NCI-H510A (cell line): ENCODE measurements around the gene ANKRD44.
"Not testable (repeated sequence)": the region's sequence is repeated elsewhere in the genome, so short reads cannot be mapped to it uniquely, and the experiment has no call there.

Source experiments
- DNase-seq: peaks from one replicate; lab custom pipeline; 2025; lab: John Stamatoyannopoulos, UW

ANKRD44 gene

GRCh38 chr2:197076652-197077051 lies 233.9 kb downstream of the ANKRD44 start:
- no peak for DNase-seq

GRCh38 chr2:197075754-197076337 lies 234.7 kb downstream of the ANKRD44 start:
- no peak for DNase-seq

- no peak for DNase-seq
These were observed 235.3 kb downstream of the ANKRD44 start for GRCh38 chr2:197075281-197075680.

DNA sequence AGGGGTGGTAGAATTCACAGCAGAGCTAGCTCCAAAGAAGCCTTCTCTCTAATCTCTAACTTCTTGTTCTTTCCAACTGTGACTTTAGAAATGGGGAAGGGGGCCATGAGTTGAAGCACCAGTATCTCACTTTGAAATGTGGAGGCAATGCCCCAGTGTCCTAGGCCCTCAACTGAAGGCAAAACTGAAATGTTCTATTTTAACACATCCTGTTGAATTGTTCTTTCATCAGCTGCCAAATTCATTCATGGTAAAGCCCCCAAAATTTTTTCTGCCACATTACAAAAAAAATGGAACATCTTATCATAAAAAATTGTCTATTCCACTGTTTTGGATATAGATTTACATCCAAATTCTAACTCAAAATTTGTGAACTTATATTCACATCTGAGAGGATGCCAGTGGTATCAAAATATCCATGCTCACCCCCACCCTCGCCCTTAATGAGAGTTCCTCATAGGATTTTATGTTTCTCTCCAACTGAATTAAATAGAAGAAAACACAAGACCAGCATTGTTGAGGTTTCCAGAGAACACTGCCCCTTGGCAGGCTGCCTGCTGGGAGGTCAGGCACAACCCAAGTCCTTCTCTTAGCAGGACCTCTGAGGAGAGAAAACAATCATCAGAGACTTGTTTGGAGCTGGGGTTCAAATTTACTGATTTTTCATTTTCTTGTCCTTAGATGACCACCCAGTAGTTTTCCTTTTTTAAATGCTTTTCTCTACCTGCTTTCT lies 236.7 kb downstream of the ANKRD44 start:
- no peak for DNase-seq

DNA sequence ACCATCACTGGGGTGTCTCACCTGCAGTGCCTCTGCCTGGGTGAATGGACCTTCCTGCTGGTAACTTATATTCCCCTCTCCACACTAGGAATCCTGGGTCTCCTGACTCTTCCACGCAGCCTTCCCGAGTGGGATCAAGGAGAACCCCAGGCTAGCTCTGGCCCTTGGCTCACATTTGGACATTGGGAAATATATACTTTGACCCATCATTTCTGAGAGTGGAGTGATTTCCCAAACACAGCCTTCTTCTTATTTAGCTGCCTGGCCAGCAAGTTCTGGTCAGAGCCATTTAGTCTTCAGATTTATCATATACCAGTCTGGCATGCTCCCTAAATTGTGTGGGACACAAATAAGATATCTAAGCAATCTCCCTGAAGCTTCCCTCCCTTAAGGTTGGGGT lies 237.3 kb downstream of the ANKRD44 start:
- no peak for DNase-seq

GRCh38 chr2:197072533-197072932 lies 238.0 kb downstream of the ANKRD44 start:
- no peak for DNase-seq

DNA sequence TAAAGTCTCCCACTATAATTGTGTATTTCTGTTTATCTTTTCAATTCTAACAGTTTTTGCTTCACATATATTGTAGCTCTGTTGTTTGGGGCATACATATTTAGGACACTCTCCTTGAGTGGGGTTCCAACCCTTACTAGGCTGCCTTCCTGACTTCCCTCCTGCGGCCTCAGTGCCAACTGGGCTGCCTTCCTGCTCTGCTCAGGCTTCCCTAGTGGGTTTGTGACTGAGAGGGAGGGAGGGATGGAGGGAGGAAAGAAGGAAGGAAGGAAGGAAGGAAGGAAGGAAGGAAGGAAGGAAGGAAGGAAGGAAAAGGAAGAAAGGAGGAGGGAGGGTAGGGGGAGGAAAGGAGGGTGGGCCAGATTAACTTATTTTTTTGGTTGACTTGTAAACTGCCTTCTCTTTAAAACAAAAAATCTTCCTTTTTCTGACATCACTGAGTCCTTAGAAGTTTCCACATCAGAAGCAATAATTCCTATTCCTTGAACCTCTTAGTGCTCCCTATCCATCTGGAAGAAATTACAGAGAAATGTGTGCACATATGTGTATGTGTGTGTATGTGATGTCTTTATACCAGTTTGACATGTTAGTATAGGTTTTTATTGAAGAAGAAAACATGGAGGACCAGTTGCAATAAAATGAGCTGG lies 238.7 kb downstream of the ANKRD44 start:
- DNase-seq: no peak

DNA sequence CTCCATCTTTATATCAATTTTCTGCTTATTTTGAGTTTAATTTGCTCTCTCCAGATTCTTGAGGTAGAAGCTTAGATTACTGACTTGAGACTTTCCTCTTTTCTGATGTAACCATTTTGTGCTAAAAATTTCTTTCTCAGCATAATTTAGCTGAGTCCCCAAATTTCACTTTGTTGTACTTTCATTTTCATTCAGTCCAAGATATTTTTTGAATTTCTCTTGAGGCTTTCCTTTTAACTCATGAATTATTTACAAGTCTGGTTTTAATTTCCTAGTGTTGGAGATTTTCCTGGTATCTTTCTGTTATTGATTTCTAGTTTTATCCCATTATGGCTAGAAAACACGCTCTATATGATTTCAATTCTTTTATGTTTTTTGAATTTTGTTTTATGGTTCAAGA lies 239.4 kb downstream of the ANKRD44 start:
- DNase-seq: no peak

DNA sequence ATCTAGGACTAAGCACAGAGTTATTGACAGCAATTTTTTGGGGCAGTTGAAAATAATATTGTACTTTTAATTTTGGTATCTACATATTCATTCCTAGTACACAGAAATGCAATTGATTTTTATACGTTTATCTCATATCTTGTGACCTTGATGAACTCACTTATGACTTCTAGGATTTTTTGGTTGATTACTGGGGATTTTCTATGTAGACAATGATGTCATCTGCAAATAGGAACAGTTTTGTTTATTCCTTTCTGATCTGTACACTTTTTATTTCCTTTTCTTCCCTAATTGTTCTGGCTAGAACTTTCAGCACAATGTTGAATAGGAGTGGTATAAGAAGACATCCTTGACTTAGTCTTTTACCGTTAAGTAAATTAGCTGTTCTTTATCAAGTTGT lies 240.6 kb downstream of the ANKRD44 start:
- DNase-seq: no peak

GRCh38 chr2:197062574-197062973 lies 248.0 kb downstream of the ANKRD44 start:
- not testable (repeated sequence) for DNase-seq

DNA sequence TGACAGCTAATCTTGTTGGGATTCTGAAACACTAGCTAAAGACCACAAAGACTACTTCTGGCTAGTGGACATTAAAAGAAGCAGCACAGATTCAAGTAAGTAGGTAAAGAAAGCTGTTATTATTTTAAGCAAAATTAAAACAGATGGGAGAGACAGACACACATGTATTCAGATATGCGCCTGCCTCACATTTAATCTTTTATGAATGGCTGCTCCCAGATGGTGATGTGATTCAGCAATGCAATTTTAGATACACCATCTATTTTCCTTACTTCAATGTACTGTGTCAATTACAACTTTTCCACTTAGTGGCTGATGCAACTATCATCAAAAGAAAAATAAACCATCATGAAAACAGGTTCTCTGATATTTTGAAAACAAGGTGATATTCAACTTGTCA lies 251.1 kb downstream of the ANKRD44 start:
- no peak for DNase-seq

DNA sequence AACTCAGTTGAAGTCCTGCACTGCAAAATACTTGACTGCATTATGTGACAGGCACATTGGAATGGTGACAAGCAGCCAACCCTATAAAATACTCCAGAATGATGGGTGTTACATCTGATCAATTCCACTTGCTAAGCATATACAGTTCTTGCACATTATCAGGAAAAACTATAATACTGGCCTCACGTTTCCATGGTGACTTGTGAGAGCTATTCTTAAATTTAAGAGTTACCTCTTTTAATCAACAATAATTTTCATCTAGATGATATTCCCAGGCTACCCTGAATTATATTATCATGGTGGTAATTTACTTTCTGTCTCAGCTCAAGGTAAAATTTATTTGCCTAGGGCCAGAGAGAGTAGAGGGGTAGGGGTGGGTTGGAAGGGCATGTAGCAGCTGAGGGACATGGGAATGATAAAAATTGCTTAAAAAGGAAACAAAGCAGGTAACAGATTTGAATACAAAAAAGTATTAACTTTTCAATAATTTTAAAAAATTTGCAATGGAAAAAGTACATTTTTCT lies 251.7 kb downstream of the ANKRD44 start:
- DNase-seq: no peak

- no peak for DNase-seq
These were observed 252.6 kb downstream of the ANKRD44 start for GRCh38 chr2:197057959-197058358.

GRCh38 chr2:197055045-197055444 lies 255.5 kb downstream of the ANKRD44 start:
- no peak for DNase-seq

DNA sequence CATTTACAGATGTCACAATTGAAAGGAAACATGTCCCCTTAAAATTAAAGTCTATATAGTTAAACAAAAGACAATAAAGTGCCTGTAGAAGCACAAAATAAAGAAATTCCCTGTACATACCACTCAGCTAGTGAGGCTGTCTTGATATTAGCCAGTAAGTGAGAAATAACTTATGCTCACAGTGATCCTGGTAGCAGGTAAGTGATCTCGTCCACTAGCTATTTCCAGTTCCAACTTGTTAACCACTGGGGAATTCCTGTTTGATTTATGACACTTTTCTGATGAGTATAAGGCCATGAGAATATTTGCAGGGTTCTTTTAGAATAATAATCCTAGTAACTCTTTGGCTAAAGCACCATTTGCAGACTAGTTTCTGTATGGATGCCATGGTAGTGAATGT lies 256.1 kb downstream of the ANKRD44 start:
- DNase-seq: no peak

DNA sequence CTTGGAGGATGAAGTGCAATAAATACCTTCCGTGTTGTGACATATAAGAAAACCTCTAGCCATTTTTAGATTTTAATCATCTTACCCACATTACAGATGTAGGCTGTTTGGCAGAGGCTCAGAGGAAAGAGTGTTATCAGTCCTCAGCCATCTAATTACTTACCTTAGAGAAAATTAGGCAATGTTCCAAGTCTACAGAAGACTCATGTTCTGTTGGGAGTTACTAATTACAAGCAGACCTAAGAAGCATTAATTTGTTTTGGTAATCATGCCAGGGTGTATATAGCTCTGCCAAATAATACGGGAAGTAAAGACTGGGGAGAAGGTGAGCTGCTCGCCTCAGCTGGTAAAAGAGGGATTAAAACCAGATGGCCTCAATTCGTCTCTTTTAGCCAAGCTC lies 258.2 kb downstream of the ANKRD44 start:
- DNase-seq: no peak

DNA sequence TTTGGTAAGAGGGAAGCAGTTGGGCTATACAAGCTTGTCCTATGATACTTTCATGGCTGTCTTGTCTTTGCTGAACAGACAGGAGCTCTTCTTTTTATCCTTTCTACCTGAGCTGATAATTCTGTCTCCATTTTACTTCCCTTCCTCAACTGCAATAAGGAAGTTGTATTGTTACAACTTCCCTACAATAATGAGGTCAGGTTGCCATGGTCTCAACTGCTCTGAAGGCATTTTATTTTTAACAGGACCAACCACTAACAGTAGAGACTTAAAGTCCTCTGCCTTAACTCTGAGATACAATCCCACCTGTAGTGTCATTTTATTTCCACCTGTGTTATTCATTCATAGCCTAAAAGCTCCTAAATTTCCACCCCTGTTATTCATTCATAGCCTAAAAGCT lies 265.5 kb downstream of the ANKRD44 start:
- DNase-seq: no peak

- DNase-seq: no peak
These were observed 267.8 kb downstream of the ANKRD44 start for GRCh38 chr2:197042739-197043196.

GRCh38 chr2:197037863-197038398 lies 272.6 kb downstream of the ANKRD44 start:
- no peak for DNase-seq

GRCh38 chr2:197035002-197035401 lies 275.6 kb downstream of the ANKRD44 start:
- DNase-seq: no peak

DNA sequence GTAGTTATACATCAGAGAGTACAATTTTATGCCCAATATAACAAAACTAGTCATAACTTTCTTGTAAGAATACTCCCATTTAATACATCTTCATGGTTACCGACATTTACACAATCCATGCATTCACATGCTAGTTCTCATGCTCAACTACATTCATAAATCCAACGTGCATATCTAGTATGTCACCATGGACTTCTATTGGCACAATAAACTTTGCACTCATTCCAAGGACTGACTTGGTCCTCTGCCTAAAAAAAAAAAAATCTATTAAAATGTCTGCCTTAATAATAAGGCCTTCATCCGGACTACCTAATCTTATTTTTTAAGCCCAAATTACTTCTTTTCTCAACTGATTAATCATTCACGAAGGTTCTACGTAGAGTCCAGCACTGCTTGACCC lies 276.3 kb downstream of the ANKRD44 start:
- no peak for DNase-seq

GRCh38 chr2:197033222-197033621 lies 277.4 kb downstream of the ANKRD44 start:
- DNase-seq: no peak

DNA sequence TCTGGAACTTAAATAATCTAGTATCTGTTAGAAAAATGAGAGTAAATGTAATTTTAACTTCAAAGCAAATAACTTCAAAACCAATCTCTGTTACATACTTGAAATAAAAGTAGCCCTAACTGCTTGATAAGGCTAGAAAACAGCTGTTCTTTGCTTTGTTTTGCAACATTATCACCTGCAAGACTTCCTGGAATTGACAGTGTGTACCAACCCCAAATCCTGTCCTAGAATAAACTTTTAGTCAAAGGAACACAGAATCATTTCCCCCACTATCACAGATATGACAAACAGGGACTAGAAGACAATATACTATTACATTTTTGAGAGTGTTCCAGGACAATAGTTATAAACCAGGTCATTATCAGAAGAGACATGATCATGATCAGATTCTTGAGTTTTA lies 278.8 kb downstream of the ANKRD44 start:
- no peak for DNase-seq
